Adrenal gland (tissue), 12 donors: ENCODE results near the gene DNAJC6. TPM values are rescaled to one million over a fixed set of nuclear protein-coding genes. Genes with fewer than 3 reads are reported as not detected.

ENCODE experiments used
- DNase-seq, 7 donors: peaks; one replicate each; pipeline ENCODE4 v3.0.0-alpha.2; 2019 to 2020
- H3K27ac ChIP-seq, 5 donors: fragments of 200-600 bp; sonication (generic) in 4 of 5; 1 replicate in 3 of 5; 2 replicates in 2 of 5; pipeline versions ENCODE4 v1.5.1 to v1.8.0; 2016 to 2020; ENCODE audit warnings: mild to moderate bottlenecking in 1 of 5
- H3K27me3 ChIP-seq: fragments of 200-600 bp; 2 replicates; pipeline ENCODE4 v1.8.0; 2021
- H3K36me3 ChIP-seq, 2 donors: fragments of 200-600 bp; replicated peaks in 1 of 2; 1 replicate in 1 of 2; 2 replicates in 1 of 2; pipeline versions ENCODE4 v1.5.1 to v1.8.0; 2018 to 2022
- H3K4me1 ChIP-seq, 2 donors: fragments of 200-600 bp; replicated peaks in 1 of 2; 1 replicate in 1 of 2; 2 replicates in 1 of 2; pipeline versions ENCODE4 v1.5.1 to v1.8.0; 2018 to 2021
- H3K4me3 ChIP-seq, 4 donors: fragments of 200-600 bp; sonication (generic) in 3 of 4; one replicate each; pipeline ENCODE4 v1.5.1; 2016 to 2018
- H3K9me3 ChIP-seq, 3 donors: fragments of 200-600 bp; sonication (generic) in 1 of 3; replicated peaks in 1 of 3; 1 replicate in 2 of 3; 2 replicates in 1 of 3; pipeline versions ENCODE4 v1.5.1 to v1.8.0; 2016 to 2021
- CTCF ChIP-seq, 6 experiments: fragments of 450-650 bp in 4 of 6; fragments of 200-600 bp in 2 of 6; sonication (generic) in 1 of 6; IDR thresholded peaks; 1 replicate in 5 of 6; 2 replicates in 1 of 6; pipeline versions ENCODE4 v1.5.1 to v1.8.0; 2016 to 2021; ENCODE audit warnings: antibody characterized with exemption in 6 of 6, mild to moderate bottlenecking in 2 of 6, moderate library complexity in 1 of 6
- POLR2A ChIP-seq, 2 donors: fragments of 450-650 bp; IDR thresholded peaks; one replicate each; pipeline ENCODE4 v1.6.1; 2017; ENCODE audit warnings: antibody characterized with exemption in 2 of 2, mild to moderate bottlenecking in 2 of 2, moderate library complexity in 1 of 2
- WGBS, 4 donors: extraction: QIAGEN DNeasy Blood & Tissue Kit in 2 of 4; methylation state at CpG; one replicate each; pipeline versions ENCODE4 v1.1.5 to v1.1.7; 2013 to 2017; 5-methylcytosine and 5-hydroxymethylcytosine counted together
- intact Hi-C, 2 donors: fragments of 100-400 bp; cut with DNase I; formaldehyde crosslinking; loops; one replicate each; pipeline versions ENCODE4 v1.14.1 to v1.15.0; 2022 to 2023
- polyA plus RNA-seq, 3 donors: library from polyadenylated mRNA; stranded (reverse); fragments of 200-250 nt in 2 of 3; fragments of 350-450 nt in 1 of 3; fragmentation: Illumina TruSeq in 1 of 3; extraction: RNeasy Lipid Tissue Mini Kit (QIAGEN cat#74804) in 1 of 3; gene quantifications; one replicate each; pipeline ENCODE4 v1.2.3, GENCODE V29; 2013 to 2014
- total RNA-seq, 9 donors: library from RNA; depleted of rRNA in 4 of 9; stranded (reverse); fragments of >200 nt in 4 of 9; fragments of 120-200 nt in 1 of 9; fragmentation: NEBNext Ultra II Directional in 1 of 9; extraction: Animal tissue kit (Norgen Biotek cat#: 25700) in 1 of 9; gene quantifications; one replicate each; pipeline versions ENCODE4 v1.1.0 to v1.2.4, GENCODE V29; 2013 to 2023
- donor health status: healthy with polysubstance abuse.
- donor health status: Bipolar disorder and iron deficiency.
- donor health status: DM: yes; HTN: yes; CAD: no.
- donor health status: DM: no; HTN: no; CAD: no.
- donor health status: DM: no; HTN: no; CAD: no.
- donor health status: DM: yes; HTN: yes; CAD: no.

The DNAJC6 gene
- total and polyA plus RNA-seq, 12 donors = 1.5 to 39.8 (median 13.2) TPM

- no peaks in the 10 kb centered on the region for H3K27me3 ChIP-seq
- intact Hi-C loops = no loop called here
- no peaks in the 10 kb centered on the region for H3K9me3 ChIP-seq
- WGBS, 4 donors = 69 to 80% (median 74%) methylated on average over 4 of the region's 4 CpGs
- no peak for TF ChIP-seq POLR2A (IDR thresholded peaks at IDR 0.05)
- TF ChIP-seq CTCF (IDR thresholded peaks at IDR 0.05) = no peak
- no peak for DNase-seq
- no peaks in the 10 kb centered on the region for H3K36me3 ChIP-seq
- H3K27ac ChIP-seq = no peak overlapping the region
- no peaks in the 10 kb centered on the region for H3K4me1 ChIP-seq
- no peak overlapping the region for H3K4me3 ChIP-seq
These were observed 11.6 kb upstream of the DNAJC6 start for GRCh38 chr1:65297706-65298105.

DNA sequence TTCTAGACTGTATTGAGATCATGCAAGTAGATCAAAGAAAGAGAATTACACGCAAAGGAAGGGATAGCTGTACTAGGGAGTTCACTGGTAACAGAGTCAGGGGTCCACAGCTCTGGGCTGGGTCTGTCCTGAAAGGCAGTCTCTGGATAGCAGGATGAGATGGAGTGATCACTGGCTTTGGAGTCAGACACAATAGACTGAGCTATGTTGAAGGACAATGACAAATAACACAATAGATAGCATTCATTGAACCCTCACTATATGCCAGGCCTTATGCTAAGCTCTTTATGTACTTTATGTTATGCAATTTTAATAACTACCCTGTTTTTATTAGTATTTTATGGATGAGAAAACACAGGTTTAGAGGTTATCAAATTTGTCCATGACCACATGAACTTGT lies 10.0 kb upstream of the DNAJC6 start:
- 0 to 88% (median 71%) methylated on average over 1 of the region's 1 CpG for WGBS, 4 donors
- H3K4me3 ChIP-seq = no peak overlapping the region
- H3K27ac ChIP-seq = no peak overlapping the region
- intact Hi-C loops = no loop called here
- H3K27me3 ChIP-seq = no peaks in the 10 kb centered on the region
- TF ChIP-seq CTCF (IDR thresholded peaks at IDR 0.05) = no peak
- TF ChIP-seq POLR2A (IDR thresholded peaks at IDR 0.05) = no peak
- no peaks in the 10 kb centered on the region for H3K9me3 ChIP-seq
- no peaks in the 10 kb centered on the region for H3K4me1 ChIP-seq
- H3K36me3 ChIP-seq = no peaks in the 10 kb centered on the region
- no peak for DNase-seq

DNA sequence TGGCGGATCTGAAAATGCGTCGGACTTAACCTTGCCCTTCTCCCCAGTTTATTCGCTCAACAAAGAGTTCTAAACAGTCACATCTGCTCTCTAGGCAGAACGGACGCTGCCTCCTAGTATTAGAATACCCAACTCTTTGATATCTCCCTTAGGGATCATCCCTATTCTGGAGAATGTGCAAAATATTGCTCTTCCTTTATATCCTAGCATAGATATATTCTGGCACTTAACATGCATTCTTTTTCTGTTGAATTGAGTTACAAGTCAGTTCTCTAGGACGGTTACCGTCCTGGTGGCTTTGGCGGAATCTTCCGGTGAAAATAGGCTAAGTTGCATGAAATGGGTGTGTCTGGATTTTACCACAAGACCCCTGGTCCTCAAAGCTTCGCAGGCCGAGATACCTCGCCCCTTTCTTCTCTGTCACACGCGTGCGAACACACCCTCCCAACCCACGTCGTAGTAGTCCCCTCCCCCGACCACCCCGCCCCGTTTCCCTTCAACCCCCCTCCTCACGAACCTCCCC lies 501 bp upstream of the DNAJC6 start:
- Histone ChIP-seq H3K27ac (peak overlapping the region in 2 of 5 donors; percentile 6 to 58), H3K4me3 (peak overlapping the region in 2 of 4 donors; percentile 33 to 53), H3K9me3 (no peaks in the 10 kb centered on the region), H3K36me3 (no peaks in the 10 kb centered on the region), H3K4me1 (no peaks in the 10 kb centered on the region), H3K27me3 (no peaks in the 10 kb centered on the region)
- 17 to 20% (median 18%) methylated on average over 20 to 22 of the region's 22 CpGs for WGBS, 4 donors
- TF ChIP-seq POLR2A (IDR thresholded peaks at IDR 0.05) = no peak
- no peak for DNase-seq
- intact Hi-C loops = no loop called here

- H3K4me3 ChIP-seq = peak overlapping the region in 3 of 4 donors; percentile 15 to 53 (median 33)
- no peaks in the 10 kb centered on the region for H3K27me3 ChIP-seq
- no peaks in the 10 kb centered on the region for H3K4me1 ChIP-seq
- WGBS, 4 donors = 2 to 6% (median 4%) methylated on average over 7 to 12 of the region's 12 CpGs
- no peaks in the 10 kb centered on the region for H3K9me3 ChIP-seq
- TF ChIP-seq POLR2A (IDR thresholded peaks at IDR 0.05) (no peak), CTCF (IDR thresholded peaks at IDR 0.05) (no peak)
- DNase-seq = peak in 6 of 7 donors; percentile 28 to 70 (median 50)
- intact Hi-C loops = no loop called here
- H3K27ac ChIP-seq = peak overlapping the region in 2 of 5 donors; percentile 19 to 58
- H3K36me3 ChIP-seq = no peaks in the 10 kb centered on the region
These were observed 790 bp downstream of the DNAJC6 start for GRCh38 chr1:65310078-65310587.

GRCh38 chr1:65311760-65312159 lies 2.4 kb downstream of the DNAJC6 start:
- Histone ChIP-seq H3K4me3 (no peak overlapping the region), H3K9me3 (no peaks in the 10 kb centered on the region), H3K27me3 (no peaks in the 10 kb centered on the region), H3K27ac (no peak overlapping the region), H3K4me1 (no peaks in the 10 kb centered on the region), H3K36me3 (no peaks in the 10 kb centered on the region)
- no peak for DNase-seq
- intact Hi-C loops = no loop called here
- no peak for TF ChIP-seq CTCF (IDR thresholded peaks at IDR 0.05)
- TF ChIP-seq POLR2A (IDR thresholded peaks at IDR 0.05) = no peak
